ENCODE measurements around the gene MBP.

DNA sequence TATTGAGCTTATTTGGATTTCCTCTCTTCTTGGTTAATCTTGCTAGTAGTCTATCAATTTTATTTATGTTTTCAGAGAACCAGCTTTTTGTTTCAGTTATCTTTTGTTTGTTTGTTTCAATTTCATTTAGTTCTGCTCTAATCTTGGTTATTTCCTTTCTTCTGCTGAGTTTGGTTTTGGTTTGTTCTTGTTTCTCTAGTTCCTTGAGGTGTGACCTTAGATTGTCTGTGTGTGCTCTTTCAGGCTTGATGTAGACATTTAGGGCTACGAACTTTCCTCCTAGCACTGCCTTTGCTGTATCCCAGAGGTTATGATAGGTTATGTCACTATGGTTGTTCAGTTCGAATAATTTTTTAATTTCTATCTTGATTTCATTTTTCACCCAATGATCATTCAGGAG, 168.6 kb downstream of the MBP start:
- no peak for TF ChIP-seq POLR2A (IDR thresholded peaks at IDR 0.05; ENCODE audit: extremely low read depth, insufficient read length)
- no peak for TF ChIP-seq MYC (IDR thresholded peaks at IDR 0.05; ENCODE audit: low read depth, low read length)
- TF ChIP-seq, protein P1, sequence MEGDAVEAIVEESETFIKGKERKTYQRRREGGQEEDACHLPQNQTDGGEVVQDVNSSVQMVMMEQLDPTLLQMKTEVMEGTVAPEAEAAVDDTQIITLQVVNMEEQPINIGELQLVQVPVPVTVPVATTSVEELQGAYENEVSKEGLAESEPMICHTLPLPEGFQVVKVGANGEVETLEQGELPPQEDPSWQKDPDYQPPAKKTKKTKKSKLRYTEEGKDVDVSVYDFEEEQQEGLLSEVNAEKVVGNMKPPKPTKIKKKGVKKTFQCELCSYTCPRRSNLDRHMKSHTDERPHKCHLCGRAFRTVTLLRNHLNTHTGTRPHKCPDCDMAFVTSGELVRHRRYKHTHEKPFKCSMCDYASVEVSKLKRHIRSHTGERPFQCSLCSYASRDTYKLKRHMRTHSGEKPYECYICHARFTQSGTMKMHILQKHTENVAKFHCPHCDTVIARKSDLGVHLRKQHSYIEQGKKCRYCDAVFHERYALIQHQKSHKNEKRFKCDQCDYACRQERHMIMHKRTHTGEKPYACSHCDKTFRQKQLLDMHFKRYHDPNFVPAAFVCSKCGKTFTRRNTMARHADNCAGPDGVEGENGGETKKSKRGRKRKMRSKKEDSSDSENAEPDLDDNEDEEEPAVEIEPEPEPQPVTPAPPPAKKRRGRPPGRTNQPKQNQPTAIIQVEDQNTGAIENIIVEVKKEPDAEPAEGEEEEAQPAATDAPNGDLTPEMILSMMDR (IDR thresholded peaks at IDR 0.05; ENCODE audit: low read depth, low read length) = no peak
